Epithelial cell of proximal tubule (primary cell): ENCODE measurements around the gene CLMP. TPM values are rescaled to one million over a fixed set of nuclear protein-coding genes. Genes with fewer than 3 reads are reported as not detected.
"Not testable (repeated sequence)": the region's sequence is repeated elsewhere in the genome, so short reads cannot be mapped to it uniquely, and the experiment has no call there.

Experiments
- DNase-seq: peaks from one replicate; pipeline ENCODE4 v3.0.0-alpha.2; 2011; ENCODE audit warnings: low read depth
- H3K4me3 ChIP-seq: 2 replicates; pipeline ENCODE4 v1.5.1; 2011; ENCODE audit warnings: low read depth, mild to moderate bottlenecking, low read length
- total RNA-seq: library from RNA; depleted of rRNA; stranded (reverse); fragments of >200 nt; gene quantifications from 2 replicates; pipeline ENCODE4 v1.2.3, GENCODE V29; 2015
- TF ChIP-seq, protein P1 (sequence below): conservative IDR thresholded peaks from 2 replicates; pipeline ENCODE4 v1.5.1; 2012; ENCODE audit warnings: low read depth, mild to moderate bottlenecking, low read length

CLMP gene
- total RNA-seq, 1 donor from 2014 or later = 19.0 TPM

DNA sequence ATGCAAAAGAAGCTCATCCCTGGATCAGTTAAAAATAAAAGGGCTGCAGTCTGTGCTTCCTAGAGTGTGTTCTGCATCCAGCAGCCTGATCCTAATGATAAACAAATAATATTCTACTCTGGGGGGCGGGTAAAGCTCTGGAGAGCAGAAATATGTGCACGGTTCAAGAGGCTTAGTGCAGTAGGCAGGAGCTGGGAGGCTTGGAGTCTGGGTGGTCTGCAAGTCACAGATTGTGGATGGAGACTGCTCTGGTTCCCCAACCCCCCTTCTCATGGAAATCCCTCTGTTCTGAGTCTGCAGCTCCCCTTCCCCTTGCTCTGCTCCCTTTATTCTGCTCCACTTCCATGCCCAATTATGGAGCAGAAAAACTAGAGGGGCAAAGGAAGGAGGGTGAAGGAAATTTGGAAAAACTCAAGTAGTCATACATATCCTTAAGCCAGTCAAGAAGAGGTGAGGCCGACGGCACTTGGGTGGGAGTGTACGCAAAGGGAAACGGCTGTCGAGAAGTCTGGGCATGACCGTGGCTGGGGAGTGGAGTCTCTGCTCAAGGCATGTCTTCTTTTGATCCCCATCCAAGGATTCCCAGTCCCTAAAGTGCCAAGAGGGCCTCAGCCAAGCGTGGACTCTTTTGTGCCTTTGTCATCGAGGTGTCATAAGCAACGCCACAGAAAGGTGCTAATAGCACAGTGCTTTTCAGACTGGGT lies 16.3 kb upstream of the CLMP start:
- TF ChIP-seq, protein P1, sequence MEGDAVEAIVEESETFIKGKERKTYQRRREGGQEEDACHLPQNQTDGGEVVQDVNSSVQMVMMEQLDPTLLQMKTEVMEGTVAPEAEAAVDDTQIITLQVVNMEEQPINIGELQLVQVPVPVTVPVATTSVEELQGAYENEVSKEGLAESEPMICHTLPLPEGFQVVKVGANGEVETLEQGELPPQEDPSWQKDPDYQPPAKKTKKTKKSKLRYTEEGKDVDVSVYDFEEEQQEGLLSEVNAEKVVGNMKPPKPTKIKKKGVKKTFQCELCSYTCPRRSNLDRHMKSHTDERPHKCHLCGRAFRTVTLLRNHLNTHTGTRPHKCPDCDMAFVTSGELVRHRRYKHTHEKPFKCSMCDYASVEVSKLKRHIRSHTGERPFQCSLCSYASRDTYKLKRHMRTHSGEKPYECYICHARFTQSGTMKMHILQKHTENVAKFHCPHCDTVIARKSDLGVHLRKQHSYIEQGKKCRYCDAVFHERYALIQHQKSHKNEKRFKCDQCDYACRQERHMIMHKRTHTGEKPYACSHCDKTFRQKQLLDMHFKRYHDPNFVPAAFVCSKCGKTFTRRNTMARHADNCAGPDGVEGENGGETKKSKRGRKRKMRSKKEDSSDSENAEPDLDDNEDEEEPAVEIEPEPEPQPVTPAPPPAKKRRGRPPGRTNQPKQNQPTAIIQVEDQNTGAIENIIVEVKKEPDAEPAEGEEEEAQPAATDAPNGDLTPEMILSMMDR = no peak
- no peak overlapping the region for H3K4me3 ChIP-seq
- DNase-seq = no peak

DNA sequence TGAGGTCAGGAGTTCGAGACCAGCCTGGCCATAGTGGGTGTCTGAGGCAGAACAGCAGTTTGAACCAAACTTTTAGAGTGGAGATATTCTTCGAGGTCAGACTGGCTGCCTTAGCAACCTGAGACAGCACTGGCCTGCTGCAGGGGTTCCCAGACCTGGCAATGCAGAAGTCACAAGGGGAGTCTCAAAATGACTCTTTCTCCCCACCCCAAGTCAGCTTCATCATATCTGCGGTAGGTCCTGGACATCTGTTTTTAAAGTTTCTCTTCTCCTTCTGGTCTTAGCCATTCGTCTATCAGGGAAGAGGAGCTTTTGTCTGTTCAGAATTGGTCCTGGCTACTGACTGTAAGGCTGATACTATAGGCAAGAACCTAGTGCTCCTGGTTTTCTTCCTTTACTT lies 14.5 kb upstream of the CLMP start:
- TF ChIP-seq, protein P1 = no peak
- DNase-seq = no peak
- no peak overlapping the region for H3K4me3 ChIP-seq

DNA sequence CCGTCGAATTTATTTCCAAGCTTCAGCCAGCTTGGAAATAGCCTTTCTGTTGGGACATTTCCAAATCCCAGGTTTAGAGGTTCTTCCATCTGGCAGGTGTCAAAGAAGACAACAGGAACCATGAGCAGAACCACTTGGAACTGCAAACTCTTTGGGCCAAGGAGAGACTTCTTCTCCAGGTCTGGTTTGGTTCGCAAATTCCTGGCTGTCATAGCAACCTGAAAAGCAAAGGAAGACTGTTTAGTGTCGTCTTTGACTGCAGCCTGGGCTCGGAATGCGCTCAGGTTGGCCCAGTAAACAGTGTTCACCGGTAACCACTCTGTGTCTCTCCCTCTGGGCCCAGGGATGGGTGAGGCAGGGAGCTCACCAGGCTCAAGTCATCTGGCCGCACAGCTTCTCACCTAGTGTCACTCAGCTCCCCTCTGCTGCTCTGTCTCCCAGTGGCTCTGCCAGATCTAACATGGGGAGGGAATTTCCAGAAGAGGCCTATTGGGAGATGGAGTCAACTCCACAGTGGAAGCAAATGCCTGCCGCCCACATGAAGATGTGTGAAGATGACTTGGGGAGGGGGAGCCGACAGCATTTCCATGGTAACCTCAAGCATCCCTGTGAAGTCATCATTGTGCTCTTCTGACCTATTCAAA lies 11.9 kb upstream of the CLMP start:
- DNase-seq = no peak
- no peak overlapping the region for H3K4me3 ChIP-seq
- TF ChIP-seq, protein P1 = no peak

DNA sequence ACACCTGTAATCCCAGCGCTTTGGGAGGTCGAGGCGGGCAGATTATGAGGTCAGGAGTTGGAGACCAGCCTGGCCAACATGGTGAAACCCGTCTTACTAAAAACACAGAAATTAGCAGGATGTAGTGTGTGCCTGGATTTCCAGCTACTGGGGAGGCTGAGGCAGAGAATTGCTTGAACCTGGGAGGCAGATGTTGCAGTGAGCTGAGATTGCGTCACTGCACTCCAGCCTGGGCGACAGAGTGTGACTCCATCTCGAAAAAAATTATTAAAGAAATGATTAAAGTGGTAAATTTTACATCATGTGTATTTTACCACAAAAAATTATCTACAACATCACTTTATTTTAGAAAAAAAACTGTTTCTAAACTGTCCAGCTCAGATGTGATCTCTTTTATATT lies 11.0 kb upstream of the CLMP start:
- DNase-seq, H3K4me3 ChIP-seq: not testable (repeated sequence)

DNA sequence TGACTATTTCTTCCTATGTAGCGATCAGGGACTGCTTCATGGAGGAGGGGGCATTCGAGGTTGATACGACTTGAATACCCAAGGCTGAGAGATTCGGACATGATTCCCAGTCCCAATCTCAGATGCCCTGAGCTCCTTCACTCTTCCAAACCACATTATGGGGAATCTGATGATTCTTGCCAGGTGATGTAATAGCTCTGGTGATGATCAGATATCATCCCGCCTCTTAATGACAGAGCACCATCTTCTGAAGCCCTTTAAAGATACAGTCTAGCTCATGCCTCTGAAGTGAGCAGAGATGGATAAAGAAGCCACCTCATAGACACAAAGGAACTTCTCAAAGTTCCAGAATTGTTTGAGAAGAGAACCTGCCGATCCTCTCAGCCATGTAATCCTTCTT lies 8.9 kb upstream of the CLMP start:
- TF ChIP-seq, protein P1 = no peak
- H3K4me3 ChIP-seq = no peak overlapping the region
- DNase-seq = no peak

DNA sequence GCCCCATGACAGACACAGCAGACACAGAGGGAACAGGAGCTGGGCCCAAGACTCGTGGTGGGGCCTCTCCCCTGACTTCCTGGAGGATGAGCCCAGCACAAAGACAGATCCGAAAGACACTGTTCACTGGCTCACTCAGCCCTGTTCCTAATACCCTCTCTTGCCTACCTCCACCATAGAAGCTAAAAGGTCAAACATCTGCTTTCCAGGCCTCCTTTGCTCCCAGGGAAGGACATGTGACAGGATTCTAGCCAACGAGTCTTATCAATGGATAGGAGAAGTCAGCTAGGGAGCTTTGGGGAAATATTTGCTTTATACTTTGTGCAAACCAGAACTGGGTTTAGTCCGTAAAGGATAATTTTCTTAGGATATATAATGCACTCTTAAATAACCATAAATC lies 8.4 kb upstream of the CLMP start:
- TF ChIP-seq, protein P1 = no peak
- no peak for DNase-seq
- no peak overlapping the region for H3K4me3 ChIP-seq

DNA sequence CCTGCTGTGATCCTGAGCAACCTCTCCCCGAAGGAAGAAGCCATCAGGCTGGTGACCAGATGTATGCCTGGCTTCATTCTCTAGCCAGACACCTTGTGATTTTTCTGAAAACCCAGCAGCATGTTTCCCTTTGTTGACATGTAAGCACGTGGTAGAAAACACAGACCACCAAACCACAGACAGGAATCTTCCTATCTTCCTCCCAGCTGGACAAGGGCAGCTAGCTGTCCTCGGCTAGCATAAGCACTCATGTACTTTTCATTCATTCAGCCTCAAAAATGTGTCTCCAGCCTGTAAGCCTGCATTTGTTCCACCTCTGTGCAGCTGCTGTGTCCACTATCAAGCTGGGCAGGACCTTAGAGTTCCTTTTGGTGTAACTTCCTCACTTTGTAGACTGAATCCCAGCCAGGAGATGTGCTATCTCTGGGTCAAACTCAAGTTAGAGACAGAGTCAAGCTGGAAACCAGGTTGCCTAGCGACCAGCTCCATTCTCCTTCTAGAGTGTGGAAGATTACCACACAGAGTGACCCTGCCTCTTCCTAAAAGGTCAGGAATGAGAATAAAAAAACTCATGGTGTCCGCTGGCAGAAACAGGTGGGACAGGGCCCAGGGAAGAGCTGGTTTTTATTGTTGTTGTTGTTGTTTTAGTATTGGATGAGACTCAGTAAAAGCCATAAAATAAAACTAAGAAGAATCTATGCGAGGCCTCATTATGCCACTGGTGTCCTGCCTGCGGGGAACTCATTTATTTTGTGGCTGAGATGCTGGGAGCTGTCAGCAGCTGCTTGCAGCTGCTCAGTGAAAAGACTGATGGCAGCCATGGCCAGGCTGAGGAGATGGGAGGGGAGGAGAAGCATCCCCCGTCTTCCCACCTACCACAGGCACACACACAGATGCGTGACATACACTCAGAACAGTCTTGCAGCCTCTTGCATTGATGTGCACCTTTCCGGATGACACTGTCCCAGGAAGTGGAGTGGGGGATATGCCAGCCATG lies 7.4 kb upstream of the CLMP start:
- TF ChIP-seq, protein P1 = no peak

More for the DNA sequence above, 7.4 kb upstream of the CLMP start:
- no peak for DNase-seq
- no peak overlapping the region for H3K4me3 ChIP-seq
